Measurements from ENCODE around the gene MTFP1.

The MTFP1 gene

DNA sequence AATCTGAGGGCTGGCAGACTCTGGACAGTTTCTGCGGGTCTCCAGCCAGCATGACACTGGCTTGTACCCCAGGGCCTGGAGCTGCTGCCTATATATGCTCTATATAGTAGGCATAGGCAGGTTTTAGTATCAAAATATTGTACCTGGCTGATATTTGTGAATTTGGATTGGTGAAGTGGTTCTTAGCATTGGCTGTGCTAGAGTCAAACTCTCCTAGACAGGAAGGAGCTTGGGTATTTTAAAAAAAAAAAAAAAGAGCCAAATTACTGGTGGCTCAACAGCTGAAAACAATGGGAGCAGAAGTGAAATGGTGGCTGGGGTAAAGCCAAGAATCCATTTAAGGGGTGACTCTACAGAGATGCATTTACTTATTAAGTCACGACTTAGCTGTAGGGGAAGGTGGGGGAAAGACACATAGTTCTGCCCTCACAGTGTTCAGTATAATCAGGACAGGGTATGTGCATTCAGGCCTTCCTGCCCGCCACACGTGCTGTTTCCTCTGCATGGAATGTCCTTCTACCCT lies 11.0 kb upstream of the MTFP1 start:
- TF ChIP-seq CTCF (IDR thresholded peaks at IDR 0.05; ENCODE audit: low read depth, low read length) = no peak
- no peak overlapping the region for H3K4me3 ChIP-seq (ENCODE audit: low read depth, low read length)

- no peak overlapping the region for H3K4me3 ChIP-seq (ENCODE audit: low read depth, low read length)
- no peak for TF ChIP-seq CTCF (IDR thresholded peaks at IDR 0.05; ENCODE audit: low read depth, low read length)
These were observed 9.2 kb upstream of the MTFP1 start for GRCh38 chr22:30416403-30416802.

- H3K4me3 ChIP-seq (ENCODE audit: low read depth, low read length) = no peak overlapping the region
- no peak for TF ChIP-seq CTCF (IDR thresholded peaks at IDR 0.05; ENCODE audit: low read depth, low read length)
These were observed 8.7 kb upstream of the MTFP1 start for GRCh38 chr22:30416837-30417236.

DNA sequence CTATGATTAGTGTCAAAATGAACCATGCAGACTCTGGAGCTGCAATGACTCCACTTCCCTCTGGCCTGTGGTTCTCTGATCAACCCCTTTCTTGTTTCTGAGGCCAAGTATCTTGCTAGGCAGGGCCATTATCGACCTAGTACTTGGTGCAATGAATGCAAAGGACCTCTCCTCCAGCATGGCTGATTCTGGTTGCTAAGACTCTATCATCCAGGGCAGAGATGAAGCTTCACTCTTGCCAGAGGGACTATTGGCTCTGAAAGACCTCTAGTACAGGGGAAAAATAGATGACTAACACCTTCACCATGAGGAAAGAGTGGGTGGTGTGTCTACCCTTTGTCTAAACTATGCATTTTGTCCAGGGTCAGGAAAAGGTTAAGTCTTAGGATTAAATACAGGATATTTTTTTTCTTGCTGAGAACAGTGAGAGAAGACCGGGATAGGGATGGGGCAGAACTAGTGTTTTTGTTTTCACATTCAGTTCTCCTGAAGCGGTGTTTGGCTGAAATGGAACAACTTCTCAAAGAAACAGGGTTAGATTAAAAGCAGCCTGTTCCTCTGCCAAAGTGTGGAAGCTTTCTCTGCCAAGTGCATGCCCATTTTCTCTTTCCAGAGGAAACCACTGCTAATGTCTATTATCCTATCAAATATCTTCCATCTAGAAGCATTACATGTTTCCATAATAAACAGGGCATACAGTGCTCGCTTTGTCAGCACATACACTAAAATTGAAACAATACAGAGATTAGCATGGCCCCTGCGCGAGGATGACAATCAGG lies 5.0 kb upstream of the MTFP1 start:
- no peak for TF ChIP-seq CTCF (IDR thresholded peaks at IDR 0.05; ENCODE audit: low read depth, low read length)
- 0 out of 2 replicates have a peak overlapping the region, but pooled peaks have one; percentile 15 for H3K4me3 ChIP-seq (ENCODE audit: low read depth, low read length)

DNA sequence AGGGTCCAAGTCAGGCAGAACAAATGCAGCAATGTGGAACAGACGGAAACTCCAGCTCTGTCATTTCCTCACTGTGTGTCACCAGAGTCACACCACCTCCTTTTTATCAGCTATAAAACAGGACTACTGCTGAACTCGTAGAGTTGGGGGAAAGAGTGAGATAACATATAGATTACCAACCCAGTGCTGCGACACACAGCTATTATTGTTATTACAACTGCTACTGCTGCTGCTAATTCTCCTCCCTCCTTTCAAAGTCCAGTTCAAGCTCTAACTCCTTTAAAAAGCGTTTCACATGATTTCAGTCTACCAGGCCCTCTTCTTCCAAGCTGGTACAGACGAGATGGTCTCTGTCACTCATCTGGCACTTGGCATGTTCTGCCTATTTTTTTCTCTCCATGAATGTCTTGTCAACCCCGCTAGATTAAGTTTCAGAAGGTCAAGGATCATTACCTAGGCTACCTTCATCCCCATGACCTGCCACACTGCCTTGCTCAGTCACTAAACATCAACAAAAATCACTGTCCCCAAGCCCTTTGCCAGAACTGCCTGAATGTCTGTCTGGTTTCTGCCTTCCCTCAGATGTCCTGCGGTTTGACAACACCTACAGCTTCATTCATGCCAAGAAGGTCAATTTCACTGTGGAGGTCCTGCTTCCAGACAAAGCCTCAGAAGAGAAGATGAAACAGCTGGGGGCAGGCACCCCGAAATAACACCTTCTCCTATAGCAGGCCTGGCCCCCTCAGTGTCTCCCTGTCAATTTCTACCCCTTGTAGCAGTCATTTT lies 3.7 kb upstream of the MTFP1 start:
- H3K4me3 ChIP-seq (ENCODE audit: low read depth, low read length) = peak overlapping the region; percentile 62; the same call in 1 of the 2 replicates
- TF ChIP-seq CTCF (IDR thresholded peaks at IDR 0.05; ENCODE audit: low read depth, low read length) = no peak

DNA sequence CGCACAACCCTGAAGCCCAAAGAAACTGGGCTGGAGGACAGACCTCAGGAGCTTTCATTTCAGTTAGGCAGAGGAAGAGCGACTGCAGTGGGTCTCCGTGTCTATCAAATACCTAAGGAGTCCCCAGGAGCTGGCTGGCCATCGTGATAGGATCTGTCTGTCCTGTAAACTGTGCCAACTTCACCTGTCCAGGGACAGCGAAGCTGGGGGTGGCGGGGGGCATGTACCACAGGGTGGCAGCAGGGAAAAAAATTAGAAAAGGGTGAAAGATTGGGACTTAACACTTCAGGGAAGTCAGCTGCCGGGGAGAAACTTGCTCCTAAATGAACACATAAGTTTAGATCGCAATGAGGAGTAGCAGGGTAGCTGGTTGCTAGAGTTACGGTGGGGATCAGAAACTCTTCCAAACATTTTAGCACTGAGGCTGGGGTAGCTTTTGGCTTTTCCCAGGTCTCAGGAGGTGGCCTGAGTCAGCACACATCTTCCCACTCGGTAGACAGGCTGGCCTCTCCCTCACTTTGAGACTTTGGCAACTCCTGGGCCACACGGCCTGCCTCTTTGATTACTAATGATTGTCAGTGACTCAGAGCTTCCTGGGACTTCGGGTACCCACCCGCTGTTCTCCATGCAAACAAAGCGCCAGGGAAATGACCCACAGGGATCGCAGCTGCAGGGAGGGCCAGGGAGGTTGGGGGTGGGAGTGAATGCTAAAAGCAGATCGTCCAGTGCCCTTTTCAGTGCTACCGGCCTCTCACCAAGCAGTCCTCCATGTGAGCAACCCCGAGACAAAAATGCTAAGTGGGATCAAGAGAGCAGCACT lies 2.9 kb upstream of the MTFP1 start:
- peak overlapping the region; percentile 62 for H3K4me3 ChIP-seq (ENCODE audit: low read depth, low read length)
- no peak for TF ChIP-seq CTCF (IDR thresholded peaks at IDR 0.05; ENCODE audit: low read depth, low read length)

All from WI38 (cell line).